Measurements from ENCODE around the gene PRSS21. TPM values are rescaled to one million over a fixed set of nuclear protein-coding genes. Genes with fewer than 3 reads are reported as not detected.
A peak's percentile ranks its signal among the peaks of the same experiment; 100 is the strongest.

Gene PRSS21
- total RNA-seq, 4 donors from 2014 or later, result 1.6 to 1.9 TPM; not detected in 2

- no peak for DNase-seq
- in situ Hi-C loops (cut with MboI; ENCODE audit: low pct_ligation_motif_present in 1 of 4, low pct_unique_long_range_greater_than_20kb in 1 of 4, low sequenced_read_pairs in 3 of 4), result no loop called here
- no peak overlapping the region for H3K4me3 ChIP-seq
- H3K9me3 ChIP-seq, result no peaks in the 10 kb centered on the region
- H3K27ac ChIP-seq, result no peak overlapping the region
- H3K4me1 ChIP-seq, result peaks cover 0 to 24% (median 10%) of the 10 kb centered on the region in 4 donors
- intact Hi-C loops (cut with DNase I; ENCODE audit: low total_unique reads), result no loop called here
- 88 to 92% methylated on average over 10 of the region's 10 CpGs for WGBS, 2 donors (ENCODE audit: low coverage in 1 of 2)
- H3K27me3 ChIP-seq, result peaks cover 34% of the 10 kb centered on the region
- TF ChIP-seq POLR2A (IDR thresholded peaks at IDR 0.05) (no peak), CTCF (IDR thresholded peaks at IDR 0.05) (no peak), EP300 (IDR thresholded peaks at IDR 0.05; ENCODE audit: low read depth) (no peak), POLR2AphosphoS5 (IDR thresholded peaks at IDR 0.05) (no peak)
- H3K36me3 ChIP-seq, result no peaks in the 10 kb centered on the region
Observed at GRCh38 chr16:2792940-2793339, 24.1 kb upstream of the PRSS21 start.

- WGBS, 2 donors (ENCODE audit: low coverage in 1 of 2), result 35 to 48% methylated on average over 4 to 7 of the region's 7 CpGs
- Histone ChIP-seq H3K27ac (peak overlapping the region; percentile 65 to 79 (median 71)), H3K27me3 (peaks cover 27% of the 10 kb centered on the region), H3K4me3 (no peak overlapping the region), H3K4me1 (peaks cover 0 to 33% (median 17%) of the 10 kb centered on the region in 4 donors), H3K9me3 (no peaks in the 10 kb centered on the region), H3K36me3 (no peaks in the 10 kb centered on the region)
- TF ChIP-seq POLR2AphosphoS5 (IDR thresholded peaks at IDR 0.05), result peak in 1 of 3 donors; percentile 16
- no peak for TF ChIP-seq CTCF (IDR thresholded peaks at IDR 0.05)
- DNase-seq, result peak; percentile 60
- in situ Hi-C loops (cut with MboI; ENCODE audit: low pct_ligation_motif_present in 1 of 4, low pct_unique_long_range_greater_than_20kb in 1 of 4, low sequenced_read_pairs in 3 of 4) (no loop called here), intact Hi-C loops (cut with DNase I; ENCODE audit: low total_unique reads) (no loop called here)
Observed at GRCh38 chr16:2795395-2796143, 21.5 kb upstream of the PRSS21 start.

- Histone ChIP-seq H3K27me3 (peaks cover 9% of the 10 kb centered on the region), H3K9me3 (peaks cover 2 to 3% of the 10 kb centered on the region in 2 donors), H3K4me1 (peaks cover 0 to 31% (median 17%) of the 10 kb centered on the region in 4 donors), H3K27ac (peak overlapping the region in 3 of 4 donors; percentile 75 to 79 (median 77)), H3K4me3 (no peak overlapping the region), H3K36me3 (no peaks in the 10 kb centered on the region)
- TF ChIP-seq POLR2AphosphoS5 (IDR thresholded peaks at IDR 0.05) (no peak), CTCF (IDR thresholded peaks at IDR 0.05) (no peak), EP300 (IDR thresholded peaks at IDR 0.05; ENCODE audit: low read depth) (no peak), POLR2A (IDR thresholded peaks at IDR 0.05) (no peak)
- WGBS, 2 donors (ENCODE audit: low coverage in 1 of 2), result 90% methylated on average over 39 of the region's 39 CpGs; no CpG with 5 or more reads in 1 of the 2 donors
- no peak for DNase-seq
- in situ Hi-C loops (cut with MboI; ENCODE audit: low pct_ligation_motif_present in 1 of 4, low pct_unique_long_range_greater_than_20kb in 1 of 4, low sequenced_read_pairs in 3 of 4) (no loop called here), intact Hi-C loops (cut with DNase I; ENCODE audit: low total_unique reads) (no loop called here)
Observed at GRCh38 chr16:2798723-2799204, 18.3 kb upstream of the PRSS21 start.

- intact Hi-C loops (cut with DNase I; ENCODE audit: low total_unique reads), result no loop called here
Observed at GRCh38 chr16:2799205-2799858, 17.7 kb upstream of the PRSS21 start.

More at GRCh38 chr16:2799205-2799858, 17.7 kb upstream of the PRSS21 start:
- Histone ChIP-seq H3K9me3 (peaks cover 7 to 9% of the 10 kb centered on the region in 2 donors), H3K36me3 (no peaks in the 10 kb centered on the region), H3K27ac (peak overlapping the region; percentile 70 to 79 (median 76)), H3K27me3 (peaks cover 9% of the 10 kb centered on the region), H3K4me3 (no peak overlapping the region), H3K4me1 (peaks cover 0 to 26% (median 15%) of the 10 kb centered on the region in 4 donors)
- no peak for TF ChIP-seq EP300 (IDR thresholded peaks at IDR 0.05; ENCODE audit: low read depth)
- no peak for TF ChIP-seq POLR2A (IDR thresholded peaks at IDR 0.05)
- no peak for TF ChIP-seq POLR2AphosphoS5 (IDR thresholded peaks at IDR 0.05)
- no peak for TF ChIP-seq CTCF (IDR thresholded peaks at IDR 0.05)
- in situ Hi-C loops (cut with MboI; ENCODE audit: low pct_ligation_motif_present in 1 of 4, low pct_unique_long_range_greater_than_20kb in 1 of 4, low sequenced_read_pairs in 3 of 4), result no loop called here
- no peak for DNase-seq
- 84% methylated on average over 21 of the region's 21 CpGs; no CpG with 5 or more reads in 1 of the 2 donors for WGBS, 2 donors (ENCODE audit: low coverage in 1 of 2)
